K562 treated with DMSO at 1 percent for 12 hours (cell line): ENCODE data around the gene COL9A2. TPM values are rescaled to one million over a fixed set of nuclear protein-coding genes. Genes with fewer than 3 reads are reported as not detected.

Source experiments
- total RNA-seq: library from RNA; unstranded; fragments of 300-600 nt; gene quantifications from 2 replicates; pipeline ENCODE4 v1.2.3, GENCODE V29; 2022; ENCODE audit not compliant: insufficient read depth

Gene COL9A2
- 3.2 and 4.0 TPM in 2 replicates for total RNA-seq

DNA sequence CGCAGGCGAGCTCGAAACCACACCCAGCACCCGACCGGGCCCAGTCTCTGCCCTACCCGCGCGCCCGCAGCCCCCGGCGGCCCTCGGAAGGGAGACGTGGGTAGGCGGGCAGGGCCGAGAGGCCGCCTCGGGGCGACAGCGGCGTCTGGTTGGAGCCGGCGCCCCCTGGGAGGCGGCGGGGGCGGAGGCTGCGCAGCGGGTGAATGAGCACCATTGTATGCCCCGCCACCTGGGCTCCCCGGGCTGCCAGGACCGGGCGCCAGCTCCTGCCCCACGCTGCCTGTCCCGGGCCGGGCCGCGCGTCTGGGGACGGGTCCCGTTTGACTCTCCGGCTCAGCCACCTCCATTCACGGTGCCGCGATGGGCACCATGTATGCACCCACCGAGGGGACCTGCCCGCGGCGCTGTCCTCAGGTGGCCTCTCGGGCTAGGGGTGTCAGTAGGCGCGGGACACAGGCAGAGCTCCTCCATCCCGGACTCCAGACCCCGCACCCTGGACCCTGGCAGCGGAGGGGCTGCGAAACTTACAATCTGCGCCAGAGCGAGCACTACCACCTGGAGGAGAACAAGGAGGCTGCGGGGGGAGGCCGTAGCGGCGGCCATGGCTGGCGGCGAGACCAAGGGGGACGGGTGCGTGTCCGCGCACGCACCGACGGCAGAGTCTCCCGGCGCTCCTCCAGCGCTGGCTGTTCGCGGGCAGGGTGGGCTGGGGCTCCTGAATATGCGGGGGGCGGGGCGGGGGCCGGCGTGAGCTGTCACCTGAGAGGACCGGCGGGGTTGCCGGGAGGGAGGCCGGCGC is at the start of gene COL9A2:
Gene COL9A2 (minus strand): TSS at position 692 of the 799 bp plus-strand sequence. CDS start 89 bp downstream, at position 603.

DNA sequence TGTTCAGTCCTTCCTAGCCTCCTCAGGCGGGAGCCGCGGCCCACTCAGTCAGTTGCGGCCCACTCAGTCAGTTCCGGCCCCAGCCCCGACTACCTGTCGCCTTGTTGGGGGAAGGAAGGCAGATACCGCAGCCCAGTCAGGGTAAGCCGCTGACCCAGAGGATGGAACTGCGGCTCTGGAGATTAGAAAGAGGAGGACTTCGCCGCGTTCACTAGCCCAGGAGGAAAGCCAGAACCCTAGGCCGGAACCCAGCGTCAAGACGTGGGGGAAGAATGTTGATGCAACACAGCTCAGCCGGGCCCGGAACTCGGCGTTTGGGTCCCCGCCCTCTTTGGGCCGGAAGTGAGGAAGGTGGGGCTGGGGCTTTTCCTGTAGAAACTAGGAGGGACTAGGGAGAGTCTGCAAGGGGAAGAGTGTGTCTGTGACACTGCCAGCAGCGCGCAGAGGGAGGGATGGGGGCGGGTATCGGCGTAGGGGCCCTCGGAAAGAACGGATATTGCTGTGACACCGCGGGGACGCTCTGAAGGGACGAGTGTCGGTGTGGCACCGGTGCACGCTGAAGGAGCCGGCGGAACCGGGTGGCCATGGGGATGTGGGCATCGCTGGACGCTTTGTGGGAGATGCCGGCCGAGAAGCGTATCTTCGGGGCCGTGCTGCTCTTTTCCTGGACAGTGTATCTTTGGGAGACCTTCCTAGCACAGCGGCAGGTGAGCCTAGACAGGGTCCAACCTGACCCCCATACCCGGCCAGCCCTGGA is 59.2 kb downstream of the COL9A2 start, which contains the start of gene ZMPSTE24:
Gene ZMPSTE24 (plus strand): TSS at position 549 of the 757 bp plus-strand sequence. CDS start 36 bp downstream, at position 585.

Other genes with a start within 250 kb of the COL9A2 start
- gene PPT1, start 220.0 kb downstream of the COL9A2 start, total RNA-seq, result 91.6 and 161 TPM in 2 replicates
- gene RLF, start 155.9 kb downstream of the COL9A2 start, total RNA-seq, result 3.7 and 14.3 TPM in 2 replicates
- gene TMCO2, start 69.3 kb downstream of the COL9A2 start, total RNA-seq, result not detected in 2 replicates
- 10.1 and 29.1 TPM in 2 replicates for gene ZMPSTE24, start 59.0 kb downstream of the COL9A2 start, total RNA-seq
- 66.2 and 113 TPM in 2 replicates for gene SMAP2, start 56.4 kb upstream of the COL9A2 start, total RNA-seq
- gene ZFP69B, start 133.2 kb upstream of the COL9A2 start, total RNA-seq, result 1.2 and 7.6 TPM in 2 replicates
- gene ZFP69, start 160.0 kb upstream of the COL9A2 start, total RNA-seq, result 2.0 and 5.3 TPM in 2 replicates
- gene EXO5, start 191.5 kb upstream of the COL9A2 start, total RNA-seq, result 1.5 and 3.1 TPM in 2 replicates
- gene ZNF684, start 214.4 kb upstream of the COL9A2 start, total RNA-seq, result 5.1 and 5.4 TPM in 2 replicates